Trophoblast cell (in vitro differentiated cells and primary cell): ENCODE measurements around the gene ULBP1.
"Not testable (repeated sequence)": the region's sequence is repeated elsewhere in the genome, so short reads cannot be mapped to it uniquely, and the experiment has no call there.

Experiments used
- DNase-seq, 2 donors: peaks; one replicate each; pipeline ENCODE4 v3.0.0-alpha.2; 2016
- H2AFZ ChIP-seq: 2 replicates; pipeline ENCODE4 v1.6.1; 2013; ENCODE audit warnings: low read length, moderate library complexity, mild to moderate bottlenecking; ENCODE audit not compliant: insufficient read depth, poor library complexity
- H2AK5ac ChIP-seq: 2 replicates; pipeline ENCODE4 v1.6.1; 2013; ENCODE audit warnings: mild to moderate bottlenecking, low read length
- H2BK120ac ChIP-seq: 2 replicates; pipeline ENCODE4 v1.6.1; 2013; ENCODE audit warnings: low read length, mild to moderate bottlenecking, moderate library complexity; ENCODE audit not compliant: insufficient read depth, poor library complexity
- H2BK12ac ChIP-seq: 2 replicates; pipeline ENCODE4 v1.6.1; 2013; ENCODE audit warnings: mild to moderate bottlenecking, low read length, moderate library complexity
- H2BK5ac ChIP-seq: 2 replicates; pipeline ENCODE4 v1.6.1; 2013; ENCODE audit warnings: low read length, low read depth, moderate library complexity, mild to moderate bottlenecking; ENCODE audit not compliant: poor library complexity
- H3K14ac ChIP-seq: 2 replicates; pipeline ENCODE4 v1.6.1; 2013; ENCODE audit warnings: mild to moderate bottlenecking, low read length
- H3K18ac ChIP-seq: 2 replicates; pipeline ENCODE4 v1.6.1; 2013; ENCODE audit warnings: mild to moderate bottlenecking, low read length
- H3K23ac ChIP-seq: 2 replicates; pipeline ENCODE4 v1.6.1; 2013; ENCODE audit warnings: low read length
- H3K27ac ChIP-seq: 2 replicates; pipeline ENCODE4 v1.5.1; 2013; ENCODE audit warnings: low read depth, mild to moderate bottlenecking, inconsistent platforms, low read length, moderate library complexity
- H3K27me3 ChIP-seq: 2 replicates; pipeline ENCODE4 v1.6.1; 2013; ENCODE audit warnings: inconsistent platforms, mild to moderate bottlenecking, low read length, moderate library complexity; ENCODE audit not compliant: insufficient read depth
- H3K36me3 ChIP-seq, 2 experiments: 1 replicate in 1 of 2; 2 replicates in 1 of 2; pipeline ENCODE4 v1.6.1; 2013; ENCODE audit warnings: low read length in 2 of 2, mild to moderate bottlenecking in 2 of 2, moderate library complexity in 1 of 2; ENCODE audit not compliant: insufficient read depth in 2 of 2, control insufficient read depth in 1 of 2
- H3K4ac ChIP-seq: 2 replicates; pipeline ENCODE4 v1.6.1; 2013; ENCODE audit warnings: low read depth, mild to moderate bottlenecking, low read length, moderate library complexity
- H3K4me1 ChIP-seq, 2 experiments: 1 replicate in 1 of 2; 2 replicates in 1 of 2; pipeline ENCODE4 v1.6.1; 2013; ENCODE audit warnings: low read length in 2 of 2, mild to moderate bottlenecking in 2 of 2, moderate library complexity in 1 of 2; ENCODE audit not compliant: insufficient read depth in 2 of 2, control insufficient read depth in 1 of 2
- H3K4me2 ChIP-seq: 2 replicates; pipeline ENCODE4 v1.6.1; 2013; ENCODE audit warnings: inconsistent platforms, mild to moderate bottlenecking, low read length, moderate library complexity
- H3K4me3 ChIP-seq: 2 replicates; pipeline ENCODE4 v1.5.1; 2013; ENCODE audit warnings: mild to moderate bottlenecking, low read depth, low read length, inconsistent platforms
- H3K79me1 ChIP-seq: one replicate; pipeline ENCODE4 v1.6.1; 2013; ENCODE audit warnings: low read length
- H3K79me2 ChIP-seq: 2 replicates; pipeline ENCODE4 v1.6.1; 2013; ENCODE audit warnings: low read length, mild to moderate bottlenecking; ENCODE audit not compliant: control insufficient read depth, insufficient read depth, poor library complexity
- H3K9ac ChIP-seq: 2 replicates; pipeline ENCODE4 v1.6.1; 2013; ENCODE audit warnings: mild to moderate bottlenecking, low read length
- H3K9me3 ChIP-seq: 2 replicates; pipeline ENCODE4 v1.6.1; 2013; ENCODE audit warnings: low read depth, mild to moderate bottlenecking, control low read depth, inconsistent platforms, low read length; ENCODE audit not compliant: insufficient read depth
- H4K12ac ChIP-seq: 2 replicates; pipeline ENCODE4 v1.6.1; 2013; ENCODE audit warnings: low read depth, mild to moderate bottlenecking, low read length, moderate library complexity
- H4K8ac ChIP-seq: 2 replicates; pipeline ENCODE4 v1.6.1; 2013; ENCODE audit warnings: low read depth, mild to moderate bottlenecking, low read length, moderate library complexity
- H4K91ac ChIP-seq: one replicate; pipeline ENCODE4 v1.6.1; 2013; ENCODE audit warnings: low read depth, mild to moderate bottlenecking, low read length, moderate library complexity
- WGBS: extraction: QIAGEN DNeasy Blood & Tissue Kit; methylation state at CpG from one replicate; pipeline ENCODE4 v1.1.7; 2013; ENCODE audit warnings: missing lambda C conversion rate; ENCODE audit not compliant: insufficient read length, insufficient coverage; ENCODE audit errors: extremely low coverage; 5-methylcytosine and 5-hydroxymethylcytosine counted together

ULBP1 gene

GRCh38 chr6:149955654-149956317 lies 8.0 kb upstream of the ULBP1 start:
- not testable (repeated sequence) for H3K23ac ChIP-seq, H4K8ac ChIP-seq, H2BK120ac ChIP-seq, H4K91ac ChIP-seq, H2BK12ac ChIP-seq, H4K12ac ChIP-seq, DNase-seq, H3K4me3 ChIP-seq, H3K18ac ChIP-seq, H3K79me1 ChIP-seq, H3K9ac ChIP-seq, H3K9me3 ChIP-seq, H3K4me1 ChIP-seq, H3K36me3 ChIP-seq, H3K4me2 ChIP-seq, H3K14ac ChIP-seq, H3K79me2 ChIP-seq, H2AFZ ChIP-seq, H3K27ac ChIP-seq, H2BK5ac ChIP-seq, H3K4ac ChIP-seq, H2AK5ac ChIP-seq
- H3K27me3 ChIP-seq: peaks cover 24% of the 10 kb centered on the region
- no CpG with 5 or more reads among the region's 7 CpGs for WGBS

- H3K23ac ChIP-seq, H3K4ac ChIP-seq, H3K4me2 ChIP-seq, H3K18ac ChIP-seq, H3K9me3 ChIP-seq, H4K8ac ChIP-seq, H3K4me3 ChIP-seq, H2BK12ac ChIP-seq, H3K4me1 ChIP-seq, DNase-seq, H3K14ac ChIP-seq, H2BK120ac ChIP-seq, H2BK5ac ChIP-seq, H3K36me3 ChIP-seq, H4K12ac ChIP-seq, H3K79me2 ChIP-seq, H4K91ac ChIP-seq, H2AFZ ChIP-seq, H3K27ac ChIP-seq, H3K9ac ChIP-seq, H3K79me1 ChIP-seq, H2AK5ac ChIP-seq: not testable (repeated sequence)
- H3K27me3 ChIP-seq: peaks cover 34% of the 10 kb centered on the region
- no CpG with 5 or more reads among the region's 3 CpGs for WGBS
Observed at GRCh38 chr6:149958124-149958523, 5.6 kb upstream of the ULBP1 start.

GRCh38 chr6:149959806-149960205 lies 3.9 kb upstream of the ULBP1 start:
- not testable (repeated sequence) for H3K23ac ChIP-seq, H2AFZ ChIP-seq, H3K27ac ChIP-seq, H3K4me2 ChIP-seq, H3K79me1 ChIP-seq, H3K4ac ChIP-seq, H3K4me3 ChIP-seq, H2BK12ac ChIP-seq, H3K18ac ChIP-seq, DNase-seq, H2BK120ac ChIP-seq, H4K12ac ChIP-seq, H3K14ac ChIP-seq, H3K9ac ChIP-seq, H3K79me2 ChIP-seq, H4K91ac ChIP-seq, H3K9me3 ChIP-seq, H2AK5ac ChIP-seq, H2BK5ac ChIP-seq, H3K36me3 ChIP-seq, H4K8ac ChIP-seq
- Histone ChIP-seq H3K27me3 (peaks cover 43% of the 10 kb centered on the region), H3K4me1 (peaks cover 8 to 15% of the 10 kb centered on the region in 2 experiments)
- no CpG with 5 or more reads among the region's 4 CpGs for WGBS

- DNase-seq: no peak
Observed at GRCh38 chr6:149960488-149960887, 3.3 kb upstream of the ULBP1 start.

More at GRCh38 chr6:149960488-149960887, 3.3 kb upstream of the ULBP1 start:
- H2BK5ac ChIP-seq: no peak overlapping the region
- H3K23ac ChIP-seq: no peak overlapping the region
- H4K8ac ChIP-seq: no peak overlapping the region
- no peak overlapping the region for H2BK120ac ChIP-seq
- H2AFZ ChIP-seq: no peak overlapping the region
- H3K4ac ChIP-seq: no peak overlapping the region
- H4K12ac ChIP-seq: no peak overlapping the region
- H3K14ac ChIP-seq: no peak overlapping the region
- WGBS: no CpG with 5 or more reads among the region's 6 CpGs
- peaks cover 47% of the 10 kb centered on the region for H3K27me3 ChIP-seq
- H2BK12ac ChIP-seq: no peak overlapping the region
- peaks cover 7% of the 10 kb centered on the region for H3K9me3 ChIP-seq
- no peak overlapping the region for H4K91ac ChIP-seq
- no peaks in the 10 kb centered on the region for H3K79me2 ChIP-seq
- H3K36me3 ChIP-seq: no peaks in the 10 kb centered on the region
- H3K9ac ChIP-seq: no peak overlapping the region
- H3K4me3 ChIP-seq: no peak overlapping the region
- no peak overlapping the region for H3K4me2 ChIP-seq
- H3K18ac ChIP-seq: no peak overlapping the region
- no peak overlapping the region for H2AK5ac ChIP-seq
- no peaks in the 10 kb centered on the region for H3K79me1 ChIP-seq
- H3K4me1 ChIP-seq: peaks cover 9 to 18% of the 10 kb centered on the region in 2 experiments
- no peak overlapping the region for H3K27ac ChIP-seq
